Ovary (tissue), 3 donors: ENCODE data around the gene CFAP70.

Source experiments
- CTCF ChIP-seq, 3 donors: fragments of 450-650 bp in 2 of 3; fragments of 200-600 bp in 1 of 3; IDR thresholded peaks; one replicate each; pipeline versions ENCODE4 v1.5.1 to v1.8.0; 2016 to 2022; ENCODE audit warnings: antibody characterized with exemption in 3 of 3, mild to moderate bottlenecking in 1 of 3
- POLR2A ChIP-seq: fragments of 450-650 bp; IDR thresholded peaks from one replicate; pipeline ENCODE4 v1.6.1; 2017; ENCODE audit warnings: antibody characterized with exemption, mild to moderate bottlenecking, moderate library complexity
- donor health status: DM: no; HTN: no; CAD: no.

- TF ChIP-seq POLR2A (no peak), CTCF (IDR thresholded peaks at IDR 0.05) (no peak)
These were observed 150.8 kb downstream of the CFAP70 start for GRCh38 chr10:73207883-73208282.
